Lower leg skin (tissue), 3 donors: ENCODE results near the gene CLECL1.
"Not testable (repeated sequence)": the region's sequence is repeated elsewhere in the genome, so short reads cannot be mapped to it uniquely, and the experiment has no call there.

Experiments used
- POLR2A ChIP-seq, 2 donors: fragments of 450-650 bp; IDR thresholded peaks; one replicate each; pipeline ENCODE4 v1.6.1; 2016 to 2017; ENCODE audit warnings: antibody characterized with exemption in 2 of 2, mild to moderate bottlenecking in 1 of 2, moderate library complexity in 1 of 2
- TF ChIP-seq, protein P1 (sequence below), 3 donors: fragments of 450-650 bp; IDR thresholded peaks; one replicate each; pipeline ENCODE4 v1.5.1; 2016; ENCODE audit warnings: antibody characterized with exemption in 3 of 3, mild to moderate bottlenecking in 3 of 3, moderate library complexity in 2 of 3

DNA sequence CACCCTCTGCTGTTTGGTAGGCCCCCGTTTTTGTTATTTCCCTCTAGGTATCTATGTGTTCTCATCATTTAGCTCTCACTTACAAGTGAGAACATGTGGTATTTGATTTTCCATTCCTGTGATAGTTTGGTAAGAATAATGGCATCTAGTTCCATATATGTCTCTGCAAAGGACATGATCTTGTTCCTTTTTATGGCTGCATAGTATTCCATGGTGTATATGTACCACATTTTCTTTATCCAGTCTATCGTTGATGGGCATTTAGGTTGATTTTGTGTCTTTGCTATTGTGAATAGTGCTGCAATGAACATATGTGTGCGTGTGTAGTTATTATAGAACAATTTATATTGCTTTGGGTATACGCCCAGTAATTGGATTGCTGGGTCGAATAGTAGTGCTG is 28.3 kb downstream of the CLECL1 start:
- TF ChIP-seq, protein P1, sequence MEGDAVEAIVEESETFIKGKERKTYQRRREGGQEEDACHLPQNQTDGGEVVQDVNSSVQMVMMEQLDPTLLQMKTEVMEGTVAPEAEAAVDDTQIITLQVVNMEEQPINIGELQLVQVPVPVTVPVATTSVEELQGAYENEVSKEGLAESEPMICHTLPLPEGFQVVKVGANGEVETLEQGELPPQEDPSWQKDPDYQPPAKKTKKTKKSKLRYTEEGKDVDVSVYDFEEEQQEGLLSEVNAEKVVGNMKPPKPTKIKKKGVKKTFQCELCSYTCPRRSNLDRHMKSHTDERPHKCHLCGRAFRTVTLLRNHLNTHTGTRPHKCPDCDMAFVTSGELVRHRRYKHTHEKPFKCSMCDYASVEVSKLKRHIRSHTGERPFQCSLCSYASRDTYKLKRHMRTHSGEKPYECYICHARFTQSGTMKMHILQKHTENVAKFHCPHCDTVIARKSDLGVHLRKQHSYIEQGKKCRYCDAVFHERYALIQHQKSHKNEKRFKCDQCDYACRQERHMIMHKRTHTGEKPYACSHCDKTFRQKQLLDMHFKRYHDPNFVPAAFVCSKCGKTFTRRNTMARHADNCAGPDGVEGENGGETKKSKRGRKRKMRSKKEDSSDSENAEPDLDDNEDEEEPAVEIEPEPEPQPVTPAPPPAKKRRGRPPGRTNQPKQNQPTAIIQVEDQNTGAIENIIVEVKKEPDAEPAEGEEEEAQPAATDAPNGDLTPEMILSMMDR (IDR thresholded peaks at IDR 0.05), result not testable (repeated sequence)
- TF ChIP-seq POLR2A (IDR thresholded peaks at IDR 0.05), result not testable (repeated sequence)
